GM21723 (cell line): ENCODE measurements around the gene LSMEM2.
"Not testable (repeated sequence)": the region's sequence is repeated elsewhere in the genome, so short reads cannot be mapped to it uniquely, and the experiment has no call there.

Source experiments
- ATAC-seq: cut with Tn5 transposase; IDR thresholded peaks from one replicate; pipeline ENCODE4 v1.9.1; 2021; ENCODE audit warnings: mild to moderate bottlenecking, moderate library complexity; ENCODE audit not compliant: unreplicated experiment

The LSMEM2 gene

GRCh38 chr3:50264383-50264963, 14.4 kb upstream of the LSMEM2 start:
- ATAC-seq: no peak

DNA sequence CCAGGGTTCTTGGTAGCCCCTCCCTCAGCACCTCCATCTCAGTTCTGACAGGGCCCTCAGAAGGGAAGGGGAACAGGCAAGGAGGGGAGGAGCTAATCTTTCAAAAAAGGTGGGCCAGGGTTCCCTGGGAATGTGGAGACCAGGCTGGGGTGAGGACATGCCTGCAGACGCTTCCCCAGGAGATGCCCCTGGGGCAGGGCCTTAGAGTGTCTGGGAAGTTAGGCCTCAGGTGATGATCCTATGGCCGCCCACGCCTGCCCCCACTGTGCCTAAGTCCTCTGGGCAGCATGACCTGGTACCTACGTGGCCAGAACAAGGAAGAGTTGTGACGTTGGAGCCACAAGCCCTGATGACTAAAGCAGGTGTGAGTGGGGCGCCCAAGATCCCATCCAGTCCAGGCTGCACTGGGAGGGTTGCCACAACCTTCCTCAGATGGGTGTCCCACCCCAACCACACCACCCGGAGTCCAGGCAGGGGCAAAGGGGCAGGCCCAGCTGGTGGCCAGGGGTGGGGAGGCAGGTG, 13.9 kb upstream of the LSMEM2 start:
- ATAC-seq: no peak

GRCh38 chr3:50265571-50265970, 13.3 kb upstream of the LSMEM2 start:
- no peak for ATAC-seq

GRCh38 chr3:50266017-50266416, 12.9 kb upstream of the LSMEM2 start:
- no peak for ATAC-seq

DNA sequence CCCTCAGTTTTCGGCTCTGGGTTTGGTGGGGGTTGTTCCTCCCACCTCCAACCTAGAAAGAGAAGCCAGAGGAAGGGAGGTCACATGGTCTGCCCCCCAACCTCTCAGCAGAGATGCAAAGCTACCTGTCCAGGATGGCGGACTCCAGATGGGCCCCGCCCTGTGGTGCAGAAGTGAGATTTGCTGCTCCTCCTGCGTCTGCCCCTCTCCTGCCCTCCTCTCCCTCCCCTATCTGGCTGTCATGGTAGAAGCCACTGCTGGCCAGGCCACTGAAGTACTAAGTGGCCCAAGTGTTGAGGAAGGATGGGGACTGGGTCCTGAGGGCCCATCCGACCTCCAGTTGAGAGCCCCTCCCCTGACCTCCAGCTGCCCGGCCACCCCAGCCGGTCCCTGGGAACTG, 12.1 kb upstream of the LSMEM2 start:
- no peak for ATAC-seq

DNA sequence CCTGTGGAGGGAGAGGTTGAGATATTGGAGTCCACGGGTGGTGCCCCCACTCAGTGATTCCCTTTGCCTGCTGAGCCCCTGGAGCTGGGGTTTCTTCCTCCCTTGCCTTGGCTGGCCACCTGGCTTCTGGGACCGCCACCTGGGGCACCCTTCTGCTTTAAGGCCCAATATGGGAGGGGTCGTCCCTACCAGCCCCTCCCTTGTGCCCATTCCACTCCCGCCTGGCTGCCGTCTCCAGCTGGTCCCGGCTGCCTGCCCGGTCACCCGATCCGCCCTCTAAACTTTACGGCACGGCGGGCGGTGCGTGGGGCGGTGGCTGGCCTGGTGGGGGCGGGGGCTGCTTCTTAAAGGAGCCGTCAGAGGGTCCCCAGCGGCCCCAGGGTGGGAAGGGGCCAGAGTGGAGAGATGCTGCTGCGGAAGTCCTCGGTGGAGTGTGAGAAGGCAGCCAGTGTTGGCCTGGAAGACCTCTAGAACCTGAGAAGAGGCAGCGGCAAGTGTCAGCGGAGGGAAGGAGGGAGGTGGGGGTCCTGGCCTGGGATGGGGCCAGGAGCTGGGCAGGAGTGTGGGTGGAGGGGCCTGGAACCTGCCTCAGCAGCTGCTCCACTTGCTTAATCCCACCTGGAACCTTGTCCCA, 11.5 kb upstream of the LSMEM2 start:
- ATAC-seq: no peak

DNA sequence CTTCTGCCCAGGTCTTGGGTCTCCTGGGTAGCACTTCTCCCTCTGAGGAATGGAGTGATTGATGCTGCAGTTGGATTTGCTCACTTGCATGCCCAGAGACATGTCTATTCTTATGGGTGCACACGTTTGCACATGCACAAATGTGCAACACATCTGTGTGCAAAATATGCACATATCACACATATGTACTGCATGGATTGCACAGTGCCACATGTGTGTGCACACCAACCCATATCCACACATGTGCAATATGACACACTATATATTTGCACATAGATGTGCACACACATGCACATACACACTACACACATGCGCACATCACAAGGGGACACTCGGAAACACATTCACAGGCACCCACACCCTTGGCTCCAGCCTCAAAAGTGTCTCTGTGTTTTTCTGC, 10.6 kb upstream of the LSMEM2 start:
- no peak for ATAC-seq

DNA sequence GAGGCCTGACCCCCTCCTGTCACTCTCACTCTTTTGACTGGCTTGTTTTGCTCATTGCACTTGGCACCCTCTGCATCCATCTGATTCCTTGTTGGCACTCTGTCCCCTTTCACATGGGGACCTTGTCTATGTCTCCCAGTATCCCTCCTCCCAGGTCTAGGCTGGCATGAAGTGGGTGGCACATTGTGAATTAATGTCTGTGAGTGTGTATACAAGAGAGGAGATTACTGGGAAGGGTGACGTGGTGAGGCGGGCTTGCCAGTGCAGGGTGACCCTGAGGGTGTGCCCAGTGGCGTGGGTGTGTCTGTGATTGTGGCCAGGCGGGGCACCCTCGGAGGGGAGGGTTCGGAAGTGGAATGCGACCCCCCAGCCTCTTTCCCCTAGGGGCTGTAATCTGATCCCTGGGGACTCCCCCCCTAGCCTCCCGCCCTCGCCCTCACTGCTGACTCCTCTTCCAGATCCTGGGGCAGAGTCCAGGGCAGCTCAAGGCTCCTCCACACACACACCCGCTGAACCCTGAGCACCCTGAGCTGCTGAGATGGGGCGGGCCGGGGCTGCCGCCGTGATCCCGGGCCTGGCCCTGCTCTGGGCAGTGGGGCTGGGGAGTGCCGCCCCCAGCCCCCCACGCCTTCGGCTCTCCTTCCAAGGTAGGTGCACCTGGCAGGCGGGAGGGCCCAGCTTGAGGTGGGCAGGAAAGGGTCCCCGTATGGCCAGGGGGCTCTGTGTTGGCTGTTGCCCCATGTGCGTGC, 10.0 kb upstream of the LSMEM2 start, which contains the start of gene SEMA3B:
Gene SEMA3B (plus strand): TSS at position 445 of the 749 bp plus-strand sequence. CDS start 94 bp downstream, at position 539.
- ATAC-seq: no peak

DNA sequence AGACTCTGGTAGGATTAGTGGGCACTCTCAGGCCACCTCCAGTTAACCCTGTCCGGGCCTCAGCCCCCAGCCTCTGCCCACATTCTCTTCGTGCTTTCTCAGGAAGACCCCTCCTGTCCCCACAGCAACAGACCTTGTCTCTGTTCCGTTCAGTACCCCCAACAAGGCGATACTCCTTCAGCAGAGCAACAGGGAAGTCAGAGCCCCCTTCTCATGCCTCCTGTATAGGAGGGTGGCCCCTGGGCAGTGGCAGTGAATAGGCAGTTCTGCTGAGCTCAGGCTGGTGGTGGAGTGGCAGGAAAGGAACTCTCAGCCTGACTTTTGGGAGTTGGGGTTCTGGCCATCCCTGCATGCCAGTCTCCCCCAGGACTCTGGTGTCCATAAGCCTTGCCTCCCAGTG, 9.4 kb upstream of the LSMEM2 start:
- ATAC-seq: no peak

- ATAC-seq: no peak
Measured at GRCh38 chr3:50269977-50270413, 8.9 kb upstream of the LSMEM2 start.

- no peak for ATAC-seq
Measured at GRCh38 chr3:50270422-50271224, 8.3 kb upstream of the LSMEM2 start.

GRCh38 chr3:50271314-50271936, 7.5 kb upstream of the LSMEM2 start:
- ATAC-seq: no peak

- ATAC-seq: not testable (repeated sequence)
Measured at GRCh38 chr3:50272538-50272910, 6.4 kb upstream of the LSMEM2 start.

- peak; percentile 88 for ATAC-seq
Measured at GRCh38 chr3:50272911-50273688, 5.8 kb upstream of the LSMEM2 start.

- ATAC-seq: no peak
Measured at GRCh38 chr3:50273689-50274065, 5.2 kb upstream of the LSMEM2 start.

GRCh38 chr3:50274371-50275104, 4.3 kb upstream of the LSMEM2 start:
- ATAC-seq: no peak

DNA sequence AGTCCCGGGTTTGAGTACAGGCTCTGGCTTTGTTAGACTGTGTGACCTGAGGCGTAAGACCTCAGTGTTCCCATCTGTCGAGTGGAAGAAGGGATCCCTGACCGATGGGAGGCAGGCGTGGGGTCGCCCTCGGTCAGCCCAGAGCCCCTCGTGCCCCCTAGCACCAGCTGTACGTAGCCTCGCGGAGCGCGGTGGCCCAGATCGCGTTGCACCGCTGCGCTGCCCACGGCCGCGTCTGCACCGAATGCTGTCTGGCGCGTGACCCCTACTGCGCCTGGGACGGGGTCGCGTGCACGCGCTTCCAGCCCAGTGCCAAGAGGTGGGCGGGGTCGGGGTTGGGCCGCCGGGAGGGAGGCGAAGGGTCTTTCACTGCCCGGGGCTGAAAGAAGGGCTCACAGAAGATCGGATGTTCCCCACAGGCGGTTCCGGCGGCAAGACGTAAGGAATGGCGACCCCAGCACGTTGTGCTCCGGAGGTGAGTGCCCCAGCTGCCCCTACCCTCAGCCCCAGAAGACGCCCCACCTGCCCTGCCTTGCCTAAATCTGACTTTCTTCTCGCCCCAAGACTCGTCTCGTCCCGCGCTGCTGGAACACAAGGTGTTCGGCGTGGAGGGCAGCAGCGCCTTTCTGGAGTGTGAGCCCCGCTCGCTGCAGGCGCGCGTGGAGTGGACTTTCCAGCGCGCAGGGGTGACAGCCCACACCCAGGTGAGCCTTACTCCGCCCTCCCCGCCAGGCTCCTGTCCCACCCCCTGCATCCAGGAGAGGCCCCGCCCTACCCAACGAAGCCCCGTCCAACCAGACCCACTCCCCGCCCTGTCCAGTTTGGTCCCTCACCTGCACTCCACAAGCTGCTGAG, 3.5 kb upstream of the LSMEM2 start:
- no peak for ATAC-seq
